Upper lobe of left lung (tissue), 6 donors: ENCODE results near the gene ATP12A. TPM values are rescaled to one million over a fixed set of nuclear protein-coding genes. Genes with fewer than 3 reads are reported as not detected.

Experiments used
- ATAC-seq, 2 donors: fragments of 200-7000 bp; cut with Tn5 transposase; one replicate each; pipeline ENCODE4 v1.9.1; 2022; ENCODE audit warnings: mild to moderate bottlenecking in 2 of 2, moderate library complexity in 2 of 2; ENCODE audit not compliant: low FRiP score in 2 of 2
- DNase-seq, 2 donors: peaks; one replicate each; pipeline ENCODE4 v3.0.0-alpha.2; 2019 to 2020
- H3K27ac ChIP-seq, 4 donors: fragments of 200-600 bp; sonication (generic); one replicate each; pipeline ENCODE4 v1.5.1; 2016 to 2019
- H3K27me3 ChIP-seq, 4 donors: fragments of 200-600 bp; sonication (generic); one replicate each; pipeline ENCODE4 v1.5.1; 2017 to 2019
- H3K36me3 ChIP-seq, 4 donors: fragments of 200-600 bp; sonication (generic); one replicate each; pipeline ENCODE4 v1.5.1; 2016 to 2019
- H3K4me1 ChIP-seq, 4 donors: fragments of 200-600 bp; sonication (generic); one replicate each; pipeline ENCODE4 v1.5.1; 2018 to 2019
- H3K4me3 ChIP-seq, 4 donors: fragments of 200-600 bp; sonication (generic); one replicate each; pipeline ENCODE4 v1.5.1; 2017 to 2019; ENCODE audit warnings: mild to moderate bottlenecking in 2 of 4, moderate library complexity in 1 of 4
- H3K9me3 ChIP-seq, 4 donors: fragments of 200-600 bp; sonication (generic); one replicate each; pipeline ENCODE4 v1.5.1; 2018 to 2019
- CTCF ChIP-seq, 6 experiments: fragments of 450-650 bp in 4 of 6; fragments of 200-600 bp in 2 of 6; sonication (generic) in 2 of 6; IDR thresholded peaks; one replicate each; pipeline ENCODE4 v1.5.1; 2016 to 2019; ENCODE audit warnings: antibody characterized with exemption in 6 of 6
- EP300 ChIP-seq, 4 donors: sonication (generic); formaldehyde crosslinking; IDR thresholded peaks; one replicate each; pipeline ENCODE4 v1.5.1; 2017; ENCODE audit warnings: antibody characterized with exemption in 4 of 4, control low read depth in 2 of 4
- POLR2A ChIP-seq, 4 donors: fragments of 450-650 bp; IDR thresholded peaks; one replicate each; pipeline ENCODE4 v1.5.1; 2016 to 2017; ENCODE audit warnings: antibody characterized with exemption in 4 of 4, mild to moderate bottlenecking in 2 of 4
- POLR2AphosphoS5 ChIP-seq, 2 donors: sonication (generic); formaldehyde crosslinking; IDR thresholded peaks; one replicate each; pipeline ENCODE4 v1.5.1; 2017; ENCODE audit warnings: antibody characterized with exemption in 2 of 2
- small RNA-seq, 4 donors: library from RNA; depleted of rRNA; stranded (forward); fragments of <200 nt; gene quantifications; one replicate each; pipeline ENCODE3, GENCODE V24; 2016
- total RNA-seq, 6 donors: library from RNA; depleted of rRNA in 4 of 6; stranded (reverse); fragments of >200 nt in 4 of 6; gene quantifications; one replicate each; pipeline versions ENCODE4 v1.1.0 to v1.2.1, GENCODE V29; 2016 to 2021
- donor health status: DM: no; HTN: no; CAD: no; lungs with moderate emphysema.
- donor health status: DM: no; HTN: yes; CAD: no; lungs with severe emphysema.

ATP12A gene
- total RNA-seq, 6 donors from 2014 or later: 0.22 to 10.0 (median 0.34) TPM; not detected in 1

- ATAC-seq: no peak
These were observed 79.0 kb downstream of the ATP12A start for GRCh38 chr13:24759197-24759596.

More at GRCh38 chr13:24759197-24759596, 79.0 kb downstream of the ATP12A start:
- Histone ChIP-seq H3K4me1 (no peaks in the 10 kb centered on the region), H3K27me3 (no peaks in the 10 kb centered on the region), H3K4me3 (no peak overlapping the region), H3K27ac (no peak overlapping the region), H3K36me3 (no peaks in the 10 kb centered on the region), H3K9me3 (no peaks in the 10 kb centered on the region)
- TF ChIP-seq CTCF (IDR thresholded peaks at IDR 0.05) (no peak), POLR2AphosphoS5 (IDR thresholded peaks at IDR 0.05) (no peak), EP300 (IDR thresholded peaks at IDR 0.05) (no peak), POLR2A (IDR thresholded peaks at IDR 0.05) (no peak)
- DNase-seq: no peak

Small RNA genes lying within 50 kb of the gene (small RNA-seq; reads per million reads assigned to genes)
- gene RNY1P7: 0 reads per million in 4 donors

Other genes starting within 250 kb of the ATP12A start
- gene PARP4, start 167.6 kb upstream of the ATP12A start, total RNA-seq: 10 to 100 TPM; 63.7 to 89.1 (median 83.5) TPM
- gene RNF17, start 83.8 kb downstream of the ATP12A start, total RNA-seq: 1 to 10 TPM in 1 of 6 donors, under 1 TPM in 1, not detected in 4; 0.27 to 1.9 TPM